ENCODE measurements around the gene ZNF497.

The ZNF497 gene

DNA sequence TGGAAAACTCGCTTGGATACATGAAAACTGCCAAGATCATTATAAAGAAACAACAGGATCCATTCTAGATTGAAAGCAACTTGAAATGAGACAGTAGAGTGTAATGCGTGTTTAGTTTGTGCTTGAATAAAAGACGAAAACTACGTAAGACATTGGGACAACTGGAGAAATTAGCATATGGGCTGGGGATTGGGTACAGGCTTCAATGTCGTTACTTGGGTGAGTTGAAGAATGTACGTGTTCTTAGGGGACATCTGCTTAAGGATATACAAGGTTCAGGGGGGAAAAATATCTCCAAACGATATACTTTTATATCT lies 57.8 kb downstream of the ZNF497 start:
- DNase-seq: no peak
